Astrocyte of the spinal cord (primary cell): ENCODE measurements around the gene PGAP6.
"Not testable (repeated sequence)": the region's sequence is repeated elsewhere in the genome, so short reads cannot be mapped to it uniquely, and the experiment has no call there.

Source experiments
- DNase-seq: peaks from one replicate; pipeline ENCODE4 v3.0.0; 2011; ENCODE audit warnings: low read depth, low spot score
- H3K4me3 ChIP-seq: 2 replicates; pipeline ENCODE4 v1.5.1; 2011; ENCODE audit warnings: low read depth, mild to moderate bottlenecking, low read length, moderate library complexity
- in situ Hi-C: cut with HindIII; loops from 2 replicates; pipeline ENCODE4 v1.10.0; 2017; ENCODE audit warnings: low sequenced_read_pairs
- TF ChIP-seq, protein P1 (sequence below): IDR thresholded peaks from 2 replicates; pipeline ENCODE4 v1.5.1; 2012; ENCODE audit warnings: low read depth, mild to moderate bottlenecking, low read length, inconsistent platforms

Gene PGAP6

DNA sequence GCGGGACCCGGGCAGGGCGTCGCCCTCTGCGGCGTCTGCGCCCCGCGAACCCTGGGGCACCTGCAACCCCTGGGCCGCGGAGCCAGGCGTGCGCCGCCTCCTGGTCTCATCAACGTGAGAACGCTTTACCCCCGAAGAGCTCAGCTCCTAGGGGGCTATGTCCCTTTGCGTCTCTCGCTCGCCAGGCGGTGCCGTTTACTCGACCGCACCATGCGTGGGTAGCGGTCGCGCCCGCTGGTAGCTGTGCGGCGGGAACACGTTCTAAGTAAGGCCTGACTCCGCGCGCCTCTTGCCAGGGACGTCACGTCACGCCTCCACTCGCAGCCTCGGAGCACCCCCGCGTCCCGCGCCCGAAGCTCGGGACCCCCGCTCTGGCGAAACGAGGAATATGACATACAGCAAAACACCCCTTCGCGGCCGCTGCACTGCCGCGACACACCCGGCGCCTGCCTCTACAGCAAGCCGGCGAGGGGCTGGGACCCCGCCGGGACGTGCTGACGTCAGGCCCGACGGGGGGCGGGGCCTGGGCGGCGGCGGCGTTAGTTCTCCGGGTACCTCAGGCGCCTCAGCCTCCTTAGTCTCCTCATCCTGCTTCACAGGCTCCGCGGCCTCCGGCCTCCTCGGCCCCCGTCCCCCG lies 43.4 kb upstream of the PGAP6 start, which contains the start of gene RAB11FIP3:
TSS of gene RAB11FIP3 (plus strand) at position 568 of the 637 bp plus-strand sequence. CDS start 358 bp downstream, outside the sequence.
- in situ Hi-C loops, result no loop called here
- H3K4me3 ChIP-seq, result peak within 1 kb of the TSS; percentile 68
- DNase-seq, result peak; percentile 84
- TF ChIP-seq, protein P1, sequence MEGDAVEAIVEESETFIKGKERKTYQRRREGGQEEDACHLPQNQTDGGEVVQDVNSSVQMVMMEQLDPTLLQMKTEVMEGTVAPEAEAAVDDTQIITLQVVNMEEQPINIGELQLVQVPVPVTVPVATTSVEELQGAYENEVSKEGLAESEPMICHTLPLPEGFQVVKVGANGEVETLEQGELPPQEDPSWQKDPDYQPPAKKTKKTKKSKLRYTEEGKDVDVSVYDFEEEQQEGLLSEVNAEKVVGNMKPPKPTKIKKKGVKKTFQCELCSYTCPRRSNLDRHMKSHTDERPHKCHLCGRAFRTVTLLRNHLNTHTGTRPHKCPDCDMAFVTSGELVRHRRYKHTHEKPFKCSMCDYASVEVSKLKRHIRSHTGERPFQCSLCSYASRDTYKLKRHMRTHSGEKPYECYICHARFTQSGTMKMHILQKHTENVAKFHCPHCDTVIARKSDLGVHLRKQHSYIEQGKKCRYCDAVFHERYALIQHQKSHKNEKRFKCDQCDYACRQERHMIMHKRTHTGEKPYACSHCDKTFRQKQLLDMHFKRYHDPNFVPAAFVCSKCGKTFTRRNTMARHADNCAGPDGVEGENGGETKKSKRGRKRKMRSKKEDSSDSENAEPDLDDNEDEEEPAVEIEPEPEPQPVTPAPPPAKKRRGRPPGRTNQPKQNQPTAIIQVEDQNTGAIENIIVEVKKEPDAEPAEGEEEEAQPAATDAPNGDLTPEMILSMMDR, result peak; percentile 17

DNA sequence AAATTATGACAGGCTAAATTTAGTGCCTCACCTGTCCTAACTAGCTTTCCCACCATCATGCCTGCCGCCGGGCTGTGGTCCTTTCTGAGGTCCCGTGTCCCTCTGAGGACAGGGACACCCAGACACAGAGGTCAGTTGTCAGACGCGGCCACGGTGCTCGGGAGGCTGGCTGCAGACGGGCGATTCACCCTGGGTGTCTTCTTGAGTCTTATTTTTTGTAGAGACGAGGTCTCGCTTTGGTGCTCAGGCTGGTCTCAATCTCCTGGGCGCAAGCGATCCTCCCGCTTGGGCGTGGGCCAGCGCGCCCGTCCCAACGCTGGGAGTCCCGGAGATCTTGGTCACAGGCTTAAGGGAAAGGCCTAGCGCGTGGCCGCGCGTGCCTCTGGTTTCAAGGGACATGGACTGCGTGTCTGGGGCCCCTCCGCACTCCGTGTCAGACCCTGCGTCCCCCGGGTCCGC lies 42.9 kb upstream of the PGAP6 start:
- peak; percentile 44 for DNase-seq
- TF ChIP-seq, protein P1, result no peak
- peak overlapping the region; percentile 68 for H3K4me3 ChIP-seq
- in situ Hi-C loops, result no loop called here

DNA sequence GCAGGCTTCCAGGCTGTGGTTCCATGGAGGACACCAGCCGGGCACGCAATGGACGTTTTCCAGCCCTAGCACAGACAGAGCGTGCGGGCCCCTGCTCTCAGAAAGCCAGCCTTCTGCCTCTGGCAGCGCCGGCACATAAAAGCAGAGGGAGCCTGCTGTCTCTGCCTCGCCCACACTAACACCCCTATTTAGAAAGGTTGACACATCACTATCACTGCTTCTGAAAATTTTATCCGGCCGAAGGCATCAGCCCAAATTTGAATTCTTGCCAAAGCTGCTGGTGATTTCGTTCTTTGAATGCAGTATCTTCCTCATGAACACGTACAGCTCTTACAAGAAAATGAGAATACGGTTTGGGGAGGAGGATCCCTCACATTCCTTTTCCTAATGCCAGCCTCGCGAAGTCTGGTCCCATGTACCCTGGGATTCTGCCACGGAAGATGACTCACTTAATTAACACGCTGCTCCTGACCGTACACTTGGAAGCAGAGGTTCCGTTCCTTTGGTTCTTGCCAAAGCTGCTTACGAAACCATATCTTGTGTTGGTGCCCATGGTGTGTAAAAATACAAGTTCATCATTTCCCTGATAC lies 42.4 kb upstream of the PGAP6 start:
- DNase-seq, result peak; percentile 93
- TF ChIP-seq, protein P1, result no peak
- in situ Hi-C loops, result no loop called here
- peak overlapping the region; percentile 1 for H3K4me3 ChIP-seq

DNA sequence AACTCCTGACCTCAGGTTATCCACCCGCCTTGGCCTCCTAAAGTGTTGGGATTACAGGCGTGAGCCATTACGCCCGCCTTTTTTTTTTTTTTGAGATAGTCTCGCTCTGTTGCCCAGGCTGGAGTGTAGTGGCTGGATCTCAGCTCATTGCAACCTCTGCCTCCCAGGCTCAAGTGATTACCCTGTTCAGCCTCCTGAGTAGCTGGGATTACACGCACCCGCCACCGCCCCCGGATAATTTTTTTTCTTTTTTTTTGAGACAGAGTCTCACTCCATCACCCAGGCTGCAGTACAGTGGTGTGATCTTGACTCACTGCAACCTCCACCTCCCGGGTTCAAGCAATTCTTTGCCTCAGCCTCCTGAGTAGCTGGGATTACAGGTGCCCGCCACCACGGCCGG lies 40.4 kb upstream of the PGAP6 start:
- DNase-seq, in situ Hi-C loops, H3K4me3 ChIP-seq: not testable (repeated sequence)

DNA sequence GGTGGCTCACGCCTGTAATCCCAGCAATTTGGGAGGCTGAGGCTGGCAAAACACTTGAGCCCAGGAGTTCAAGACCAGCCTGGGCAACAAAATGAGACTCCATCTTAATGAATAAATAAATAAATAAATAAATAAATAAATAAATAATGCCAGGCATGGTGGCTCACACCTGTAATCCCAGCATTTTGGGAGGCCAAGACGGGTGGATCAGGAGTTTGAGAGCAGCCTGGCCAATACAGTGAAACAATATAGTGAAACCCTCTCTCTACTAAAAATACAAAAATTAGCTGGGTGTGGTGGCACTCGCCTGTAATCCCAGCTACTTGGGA lies 33.4 kb upstream of the PGAP6 start:
- H3K4me3 ChIP-seq, DNase-seq, in situ Hi-C loops: not testable (repeated sequence)

DNA sequence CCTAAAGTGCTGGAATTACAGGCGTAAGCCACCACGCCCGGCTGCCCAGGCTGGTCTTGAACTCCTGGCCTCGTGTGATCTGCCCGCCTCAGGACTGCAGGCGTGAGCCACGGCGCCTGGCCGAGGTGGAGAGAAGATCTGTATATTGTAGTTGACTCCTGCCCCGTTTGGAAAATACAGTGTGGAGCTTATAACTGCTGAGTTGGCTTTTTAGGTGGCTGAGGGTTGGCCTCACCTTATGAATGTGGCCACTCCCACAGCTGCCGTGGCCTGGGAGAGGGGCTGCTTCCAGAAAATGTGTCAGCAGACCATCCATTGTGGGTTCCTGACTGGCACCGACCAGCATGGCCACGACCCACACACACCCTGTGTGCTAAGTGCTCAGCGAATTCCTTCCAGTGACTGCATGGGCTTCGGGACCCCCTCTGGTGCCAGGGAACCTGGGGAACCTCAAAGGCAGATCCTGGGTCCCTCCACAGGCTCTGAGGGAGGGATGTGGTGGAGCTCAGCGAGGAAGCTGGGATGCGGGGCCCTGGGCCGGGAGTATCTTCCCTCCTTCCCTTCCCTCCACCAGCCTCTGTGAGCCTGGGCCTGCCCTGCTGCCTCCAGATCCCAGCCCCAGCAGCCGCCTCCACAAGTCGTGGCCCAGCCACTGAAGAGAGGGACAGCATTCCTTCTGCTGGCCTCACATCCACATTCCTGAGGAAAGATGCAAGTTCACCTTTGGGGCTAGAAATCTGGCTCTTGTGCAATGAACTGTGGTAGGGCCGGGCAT lies 32.8 kb upstream of the PGAP6 start:
- TF ChIP-seq, protein P1, result no peak
- in situ Hi-C loops, result no loop called here
- DNase-seq, result no peak
- no peak overlapping the region for H3K4me3 ChIP-seq

DNA sequence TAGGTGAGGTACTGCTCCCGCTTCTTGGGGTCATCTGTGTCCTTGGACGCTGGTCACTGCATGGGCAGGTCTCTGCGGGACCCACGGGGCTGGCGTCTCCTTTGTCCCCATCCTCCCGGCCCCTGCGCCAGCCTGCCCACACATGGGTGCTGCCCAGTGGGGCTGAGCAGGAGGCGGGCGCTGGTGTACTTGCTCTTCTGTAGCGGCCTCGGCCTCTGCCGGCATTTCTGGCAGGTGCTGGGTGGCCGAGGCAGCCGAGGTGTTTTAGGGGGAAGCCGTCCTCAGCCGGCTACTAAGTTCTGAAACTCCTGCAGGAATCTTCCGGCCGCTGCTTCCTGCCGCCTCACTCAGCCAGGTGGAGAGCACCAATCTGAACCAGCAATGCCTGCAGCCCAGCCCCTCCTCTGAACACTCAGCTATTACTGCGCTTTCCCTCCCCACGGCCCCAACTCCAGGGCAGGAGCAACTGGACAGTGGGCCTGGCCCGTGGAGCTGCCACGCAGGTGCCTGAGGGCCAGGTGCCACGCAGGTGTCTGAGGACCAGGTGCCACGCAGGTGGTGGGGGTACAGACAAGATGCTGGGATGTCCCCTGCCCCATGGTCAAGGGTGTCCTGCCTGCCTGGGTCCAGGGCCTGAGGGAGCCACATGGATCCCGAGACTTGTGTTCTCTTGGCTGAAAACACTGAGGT lies 29.9 kb upstream of the PGAP6 start:
- no peak for DNase-seq
- TF ChIP-seq, protein P1, result no peak
- H3K4me3 ChIP-seq, result no peak overlapping the region
- in situ Hi-C loops, result no loop called here
